HepG2 (cell line): ENCODE data around the gene BASP1. TPM values are rescaled to one million over a fixed set of nuclear protein-coding genes. Genes with fewer than 3 reads are reported as not detected.

Source experiments
- ATAC-seq: fragments of 200-7000 bp; cut with Tn5 transposase; 3 replicates; pipeline ENCODE4 v1.9.1; 2020; ENCODE audit warnings: mild to moderate bottlenecking, moderate library complexity
- BruUV-seq: library from RNA; stranded (reverse); fragments of 400-500 nt; replicated peaks from 2 replicates; lab custom pipeline; 2021; lab: Mats Ljungman, UMichigan
- CTCF ChIA-PET: fragments of 300-600 bp; formaldehyde crosslinking; extraction: SDS; loops from one replicate; lab custom pipeline; 2021; ENCODE audit warnings: low total read pairs, inconsistent platforms, low intra/inter-chr PET ratio; lab: Yijun Ruan, JAX
- POLR2A ChIA-PET: fragments of 350-600 bp; sonication (Branson Sonifier 250); formaldehyde crosslinking; loops from one replicate; lab custom pipeline; 2020; ENCODE audit warnings: antibody characterized with exemption, inconsistent platforms; lab: Yijun Ruan, JAX
- DNase-seq: peaks from one replicate; pipeline ENCODE4 v3.0.0-alpha.2; 2015; ENCODE audit warnings: low spot score
- FAIRE-seq: peaks from 3 replicates; lab custom pipeline; 2011; peaks lifted over from hg19 to GRCh38; lab: Jason Lieb, UNC
- H2AFZ ChIP-seq: one replicate; pipeline ENCODE4 v1.6.1; 2011; ENCODE audit warnings: low read length, inconsistent platforms
- H3K27ac ChIP-seq: fragments of 300-600 bp; 3 replicates; pipeline ENCODE4 v1.8.0; 2011; ENCODE audit warnings: mixed run types, mild to moderate bottlenecking, mixed read lengths, low read length, inconsistent platforms; ENCODE audit not compliant: insufficient read depth; ENCODE audit errors: extremely low read length
- H3K27me3 ChIP-seq, 2 experiments: fragments of 200-600 bp in 1 of 2; 2 replicates in 1 of 2; 3 replicates in 1 of 2; pipeline versions ENCODE4 v1.6.0 to v1.8.0; 2011; ENCODE audit warnings: low read length in 2 of 2, mild to moderate bottlenecking in 2 of 2, moderate library complexity in 2 of 2, inconsistent platforms in 1 of 2; ENCODE audit not compliant: insufficient read depth in 2 of 2, control insufficient read depth in 1 of 2
- H3K36me3 ChIP-seq, 2 experiments: fragments of 200-600 bp in 1 of 2; replicated peaks in 1 of 2; 2 replicates in 1 of 2; 3 replicates in 1 of 2; pipeline versions ENCODE4 v1.5.1 to v1.8.0; 2011; ENCODE audit warnings: low read length in 2 of 2, inconsistent platforms in 1 of 2; ENCODE audit not compliant: insufficient read depth in 2 of 2, control insufficient read depth in 1 of 2
- H3K4me1 ChIP-seq: 2 replicates; pipeline ENCODE4 v1.5.1; 2012; ENCODE audit warnings: low read length, inconsistent platforms; ENCODE audit not compliant: insufficient read depth
- H3K4me2 ChIP-seq: 2 replicates; pipeline ENCODE4 v1.6.0; 2011; ENCODE audit warnings: low read depth, low read length, inconsistent platforms
- H3K4me3 ChIP-seq, 3 experiments: fragments of 200-600 bp in 1 of 3; sonication (generic), shearing (Covaris generic) in 1 of 3; replicated peaks in 1 of 3; 2 replicates each; pipeline ENCODE4 v1.5.1; 2011 to 2016; ENCODE audit warnings: low read length in 3 of 3, inconsistent platforms in 2 of 3, low read depth in 2 of 3, mild to moderate bottlenecking in 2 of 3, control low read depth in 1 of 3, mixed read lengths in 1 of 3; ENCODE audit not compliant: insufficient read depth in 1 of 3
- H3K79me2 ChIP-seq: one replicate; pipeline ENCODE4 v1.6.1; 2011; ENCODE audit warnings: low read length, inconsistent platforms; ENCODE audit not compliant: insufficient read depth
- H3K9ac ChIP-seq: 2 replicates; pipeline ENCODE4 v1.6.0; 2011; ENCODE audit warnings: mild to moderate bottlenecking, low read depth, low read length, inconsistent platforms; ENCODE audit not compliant: insufficient read depth
- H3K9me3 ChIP-seq: 2 replicates; pipeline ENCODE4 v1.5.1; 2012; ENCODE audit warnings: mild to moderate bottlenecking, low read length
- H4K20me1 ChIP-seq: 2 replicates; pipeline ENCODE4 v1.6.0; 2011; ENCODE audit warnings: inconsistent platforms, mild to moderate bottlenecking, low read length, moderate library complexity; ENCODE audit not compliant: insufficient read depth
- EP300 ChIP-seq, 3 experiments: sonication (generic) in 1 of 3; formaldehyde crosslinking in 1 of 3; IDR thresholded peaks; 2 replicates each; pipeline versions ENCODE4 v1.5.1 to v1.6.1; 2011 to 2020; ENCODE audit warnings: low read depth in 2 of 3, low read length in 2 of 3, borderline replicate concordance in 1 of 3, improper control_type of control experiment in 1 of 3, mild to moderate bottlenecking in 1 of 3, missing genetic modification reagents in 1 of 3, moderate library complexity in 1 of 3
- HNRNPK ChIP-seq: fragments of 200-400 bp; formaldehyde crosslinking; IDR thresholded peaks from 2 replicates; pipeline ENCODE4 v1.6.1; 2018; ENCODE audit warnings: low read length, low read depth, moderate library complexity, mild to moderate bottlenecking; ENCODE audit not compliant: poor library complexity, severe bottlenecking
- MAZ ChIP-seq, 2 experiments: sonication (generic) in 1 of 2; formaldehyde crosslinking in 1 of 2; IDR thresholded peaks; 2 replicates each; pipeline versions ENCODE4 v1.5.0 to v1.6.1; 2012 to 2020; ENCODE audit warnings: low read depth in 2 of 2, mild to moderate bottlenecking in 2 of 2, borderline replicate concordance in 1 of 2, improper control_type of control experiment in 1 of 2, low read length in 1 of 2, missing genetic modification reagents in 1 of 2, moderate library complexity in 1 of 2
- PAF1 ChIP-seq: IDR thresholded peaks from 2 replicates; pipeline ENCODE4 v1.6.1; 2016; ENCODE audit warnings: missing genetic modification reagents, missing compliant biosample characterization
- POLR2G ChIP-seq: fragments of 200-400 bp; formaldehyde crosslinking; IDR thresholded peaks from 2 replicates; pipeline ENCODE4 v1.6.1; 2018; ENCODE audit warnings: mild to moderate bottlenecking, low read depth, low read length, moderate library complexity
- RBFOX2 ChIP-seq: fragments of 200-400 bp; formaldehyde crosslinking; IDR thresholded peaks from 2 replicates; pipeline ENCODE4 v1.6.1; 2017; ENCODE audit warnings: low read depth, mild to moderate bottlenecking, low read length
- REST ChIP-seq, 2 experiments: IDR thresholded peaks; 2 replicates each; pipeline ENCODE4 v1.6.1; 2011 to 2012; ENCODE audit warnings: low read length in 2 of 2, borderline replicate concordance in 1 of 2, low read depth in 1 of 2, mild to moderate bottlenecking in 1 of 2, moderate library complexity in 1 of 2
- RNF2 ChIP-seq: fragments of 450-650 bp; conservative IDR thresholded peaks from 2 replicates; pipeline ENCODE4 v1.6.1; 2016; ENCODE audit warnings: low read depth
- SIX4 ChIP-seq: sonication (generic); formaldehyde crosslinking; IDR thresholded peaks from 2 replicates; pipeline ENCODE4 v1.4.0; 2020; ENCODE audit warnings: missing genetic modification reagents
- SUZ12 ChIP-seq: fragments of 150-350 bp; IDR thresholded peaks from 2 replicates; pipeline ENCODE4 v1.6.1; 2014; ENCODE audit warnings: low read depth, low read length
- THYN1 ChIP-seq: sonication (generic); formaldehyde crosslinking; IDR thresholded peaks from 2 replicates; pipeline ENCODE4 v1.8.1; 2023; ENCODE audit warnings: low read depth, mild to moderate bottlenecking, moderate library complexity, missing genetic modification reagents, borderline replicate concordance
- TSC22D2 ChIP-seq: sonication (generic); formaldehyde crosslinking; IDR thresholded peaks from 2 replicates; pipeline ENCODE4 v1.5.1; 2020; ENCODE audit warnings: missing genetic modification reagents, mild to moderate bottlenecking, borderline replicate concordance
- XBP1 ChIP-seq: sonication (generic); formaldehyde crosslinking; IDR thresholded peaks from 2 replicates; pipeline ENCODE4 v1.5.0; 2020; ENCODE audit warnings: missing genetic modification reagents
- ZBTB1 ChIP-seq: sonication (generic); formaldehyde crosslinking; IDR thresholded peaks from 2 replicates; pipeline ENCODE4 v1.4.0; 2020; ENCODE audit warnings: missing genetic modification reagents, borderline replicate concordance
- ZC3H4 ChIP-seq: sonication (generic); formaldehyde crosslinking; IDR thresholded peaks from 2 replicates; pipeline ENCODE4 v1.4.0; 2020; ENCODE audit warnings: missing genetic modification reagents, borderline replicate concordance
- ZNF335 ChIP-seq: sonication (generic); formaldehyde crosslinking; IDR thresholded peaks from 2 replicates; pipeline ENCODE4 v1.4.0; 2020; ENCODE audit warnings: missing genetic modification reagents
- ZNF446 ChIP-seq: sonication (generic); formaldehyde crosslinking; IDR thresholded peaks from 2 replicates; pipeline ENCODE4 v1.5.0; 2020; ENCODE audit warnings: mild to moderate bottlenecking, missing genetic modification reagents
- ZNF460 ChIP-seq: sonication (generic); formaldehyde crosslinking; IDR thresholded peaks from 2 replicates; pipeline ENCODE4 v1.5.1; 2020; ENCODE audit warnings: missing genetic modification reagents, mild to moderate bottlenecking, borderline replicate concordance
- ZNF678 ChIP-seq: sonication (generic); formaldehyde crosslinking; IDR thresholded peaks from 2 replicates; pipeline ENCODE4 v1.4.0; 2020; ENCODE audit warnings: mild to moderate bottlenecking, missing genetic modification reagents
- ZSCAN20 ChIP-seq: sonication (generic); formaldehyde crosslinking; IDR thresholded peaks from 2 replicates; pipeline ENCODE4 v1.4.0; 2020; ENCODE audit warnings: missing genetic modification reagents, mild to moderate bottlenecking, borderline replicate concordance
- WGBS: methylation state at CpG from one replicate; pipeline ENCODE4 v1.1.6; 2017; ENCODE audit warnings: low lambda C conversion rate; 5-methylcytosine and 5-hydroxymethylcytosine counted together
- in situ Hi-C: cut with HindIII; loops from 2 replicates; pipeline ENCODE4 v1.10.0; 2017; ENCODE audit warnings: low pct_unique_long_range_greater_than_20kb; ENCODE audit not compliant: extremely low pct_ligation_motif_present
- intact Hi-C: fragments of 100-400 bp; cut with micrococcal nuclease; formaldehyde crosslinking; loops from one replicate; pipeline ENCODE4 v1.10.0; 2022; ENCODE audit not compliant: unreplicated experiment
- polyA plus RNA-seq, 8 experiments: library from polyadenylated mRNA; depleted of rRNA in 3 of 8; stranded (reverse) in 7 of 8; unstranded in 1 of 8; fragments of >200 nt; fragmentation: Illumina TruSeq in 4 of 8; extraction: Trizol in 4 of 8; gene quantifications; 2 replicates each; pipeline versions ENCODE4 v1.2.1 to v1.2.3, GENCODE V29; 2011 to 2016; ENCODE audit warnings: low read depth in 4 of 8, missing spikeins in 1 of 8, mixed read lengths in 1 of 8; ENCODE audit not compliant: insufficient read depth in 1 of 8
- total RNA-seq, 5 experiments: library from RNA; depleted of rRNA; stranded (reverse); fragments of >200 nt; fragmentation: Illumina TruSeq; extraction: Trizol; gene quantifications; 2 replicates each; pipeline ENCODE4 v1.2.3, GENCODE V29; 2016; ENCODE audit warnings: low read depth in 1 of 5

The BASP1 gene
- total and polyA plus RNA-seq, 2 of the 13 experiments (the other 11 are each of a cell fraction or from before 2014, with no cell fraction given) = 0.04 TPM; not detected in 1

- Histone ChIP-seq H3K79me2 (no peaks in the 10 kb centered on the region), H3K27ac (no peak overlapping the region), H3K9me3 (no peaks in the 10 kb centered on the region), H2AFZ (no peak overlapping the region), H3K4me1 (no peaks in the 10 kb centered on the region), H3K4me2 (no peak overlapping the region), H3K36me3 (no peaks in the 10 kb centered on the region), H3K9ac (no peak overlapping the region), H4K20me1 (no peaks in the 10 kb centered on the region), H3K4me3 (no peak overlapping the region), H3K27me3 (no peaks in the 10 kb centered on the region)
- ChIA-PET CTCF (no interaction called here), POLR2A (no interaction called here)
- no peak for FAIRE-seq
- in situ Hi-C loops (no loop called here), intact Hi-C loops (no loop called here)
- no peak for DNase-seq
- TF ChIP-seq ZNF446 (CRISPR knock-in tag) (no peak), ZC3H4 (CRISPR knock-in tag) (no peak), MAZ (IDR thresholded peaks at IDR 0.05; ENCODE audit: borderline replicate concordance, low read depth, low read length) (no peak), MAZ (CRISPR knock-in tag; IDR thresholded peaks at IDR 0.05; ENCODE audit: low read depth) (no peak), SIX4 (CRISPR knock-in tag) (no peak), PAF1 (no peak), ZSCAN20 (CRISPR knock-in tag) (no peak), SUZ12 (no peak), ZNF460 (CRISPR knock-in tag) (no peak), HNRNPK (no peak), RNF2 (no peak), ZNF678 (CRISPR knock-in tag) (no peak), TSC22D2 (no peak), REST (IDR thresholded peaks at IDR 0.05; ENCODE audit: borderline replicate concordance in 1 of 2, low read depth in 1 of 2, low read length in 2 of 2) (no peak), THYN1 (CRISPR knock-in tag) (no peak), XBP1 (CRISPR knock-in tag) (no peak), POLR2G (no peak), RBFOX2 (no peak), ZBTB1 (CRISPR knock-in tag) (no peak), EP300 (IDR thresholded peaks at IDR 0.05; ENCODE audit: low read depth in 2 of 2, low read length in 2 of 2) (no peak), EP300 (CRISPR knock-in tag; IDR thresholded peaks at IDR 0.05; ENCODE audit: borderline replicate concordance) (no peak), ZNF335 (no peak)
- WGBS = 5% methylated on average over 3 of the region's 3 CpGs
- BruUV-seq = no TSS peak
- no peak for ATAC-seq
Measured at GRCh38 chr5:17249029-17249634, 31.7 kb downstream of the BASP1 start.
